GM13976 (cell line): Measurements from ENCODE around the gene HDAC7.
A peak's percentile ranks its signal among the peaks of the same experiment; 100 is the strongest.

Source experiments
- DNase-seq: peaks from one replicate; pipeline ENCODE4 v3.0.0; 2012; ENCODE audit warnings: low spot score
- CTCF ChIP-seq: IDR thresholded peaks from 2 replicates; pipeline ENCODE4 v1.5.1; 2012; ENCODE audit warnings: borderline replicate concordance, mild to moderate bottlenecking; ENCODE audit not compliant: insufficient read depth; ENCODE audit errors: extremely low read depth, missing control alignments, control extremely low read depth
- in situ Hi-C: fragments of 300-500 bp; cut with MboI; formaldehyde crosslinking; loops from one replicate; pipeline ENCODE4 v1.12.0; 2022; ENCODE audit warnings: low sequenced_read_pairs, mixed read lengths, inconsistent platforms; ENCODE audit not compliant: unreplicated experiment

Gene HDAC7

GRCh38 chr12:47837190-47838171 lies 17.8 kb upstream of the HDAC7 start:
- peak; percentile 90 for TF ChIP-seq CTCF
- in situ Hi-C loops: loop anchor here (10.0 kb wide), 1 partner anchor 103 kb away; no protein-coding TSS in a partner anchor
- DNase-seq: peak; percentile 68

GRCh38 chr12:47835831-47836155 lies 16.1 kb upstream of the HDAC7 start:
- in situ Hi-C loops: loop anchor here (10.0 kb wide), 1 partner anchor 101 kb away; no protein-coding TSS in a partner anchor
- no peak for TF ChIP-seq CTCF

GRCh38 chr12:47835006-47835830 lies 15.5 kb upstream of the HDAC7 start:
- TF ChIP-seq CTCF: no peak
- no peak for DNase-seq
- in situ Hi-C loops: loop anchor here (10.0 kb wide), 1 partner anchor 100 kb away; no protein-coding TSS in a partner anchor

More at GRCh38 chr12:47835831-47836155, 16.1 kb upstream of the HDAC7 start:
- DNase-seq: no peak

- no peak for DNase-seq
These were observed 14.6 kb upstream of the HDAC7 start for GRCh38 chr12:47834199-47834903.

GRCh38 chr12:47833591-47834012 lies 13.9 kb upstream of the HDAC7 start:
- DNase-seq: no peak
- in situ Hi-C loops: loop anchor here (10.0 kb wide), 1 partner anchor 99 kb away; no protein-coding TSS in a partner anchor
- no peak for TF ChIP-seq CTCF

More at GRCh38 chr12:47834199-47834903, 14.6 kb upstream of the HDAC7 start:
- in situ Hi-C loops: loop anchor here (10.0 kb wide), 1 partner anchor 100 kb away; no protein-coding TSS in a partner anchor
- no peak for TF ChIP-seq CTCF
